OCI-LY7 (cell line): ENCODE data around the gene CLMP. TPM values are rescaled to one million over a fixed set of nuclear protein-coding genes. Genes with fewer than 3 reads are reported as not detected.
A peak's percentile ranks its signal among the peaks of the same experiment; 100 is the strongest.
"Not testable (repeated sequence)": the region's sequence is repeated elsewhere in the genome, so short reads cannot be mapped to it uniquely, and the experiment has no call there.

Experiments used
- BruUV-seq: library from RNA; stranded (reverse); fragments of 400-500 nt; replicated peaks from 2 replicates; lab custom pipeline; 2021; lab: Mats Ljungman, UMichigan
- CTCF ChIA-PET: fragments of 300-600 bp; sonication (Branson Sonifier 250); formaldehyde crosslinking; loops from one replicate; lab custom pipeline; 2022; ENCODE audit warnings: antibody characterized with exemption; ENCODE audit not compliant: unreplicated experiment; lab: Charles Lee
- POLR2A ChIA-PET: fragments of 300-600 bp; sonication (Branson Sonifier 250); formaldehyde crosslinking; loops from one replicate; lab custom pipeline; 2022; ENCODE audit warnings: antibody characterized with exemption; lab: Charles Lee
- DNase-seq: peaks from one replicate; pipeline ENCODE4 v3.0.0-alpha.2; 2015; ENCODE audit warnings: low spot score
- H2AFZ ChIP-seq: fragments of 200-600 bp; sonication (generic), shearing (Covaris generic); 2 replicates; pipeline ENCODE4 v1.6.1; 2014; ENCODE audit warnings: mild to moderate bottlenecking, antibody characterized with exemption, low read length, moderate library complexity
- H3K27ac ChIP-seq: fragments of 200-600 bp; sonication (generic); 2 replicates; pipeline ENCODE4 v1.5.1; 2014; ENCODE audit warnings: mixed run types, low read depth, mild to moderate bottlenecking, moderate library complexity, low read length, inconsistent platforms; ENCODE audit not compliant: poor library complexity, severe bottlenecking
- H3K36me3 ChIP-seq: fragments of 200-600 bp; sonication (generic); 2 replicates; pipeline ENCODE4 v1.6.1; 2014; ENCODE audit warnings: mild to moderate bottlenecking, antibody characterized with exemption, low read length, moderate library complexity, mixed read lengths; ENCODE audit not compliant: insufficient read depth
- H3K4me1 ChIP-seq: fragments of 200-600 bp; sonication (generic); 2 replicates; pipeline ENCODE4 v1.5.1; 2014; ENCODE audit warnings: mild to moderate bottlenecking, low read length; ENCODE audit not compliant: insufficient read depth, poor library complexity, severe bottlenecking
- H3K4me2 ChIP-seq: fragments of 200-600 bp; sonication (generic); 2 replicates; pipeline ENCODE4 v1.6.1; 2014; ENCODE audit warnings: mild to moderate bottlenecking, low read length
- H3K4me3 ChIP-seq: fragments of 200-600 bp; sonication (generic); 2 replicates; pipeline ENCODE4 v1.5.1; 2014; ENCODE audit warnings: mild to moderate bottlenecking, low read depth, low read length; ENCODE audit not compliant: poor library complexity, severe bottlenecking
- H3K79me2 ChIP-seq: fragments of 200-600 bp; sonication (generic); 2 replicates; pipeline ENCODE4 v1.6.1; 2016; ENCODE audit warnings: low read depth, mild to moderate bottlenecking, low read length, moderate library complexity, mixed read lengths; ENCODE audit not compliant: insufficient read depth
- H3K9me2 ChIP-seq: fragments of 200-600 bp; sonication (generic); 2 replicates; pipeline ENCODE4 v1.6.1; 2016; ENCODE audit warnings: mild to moderate bottlenecking, low read length, mixed read lengths; ENCODE audit not compliant: insufficient read depth
- H3K9me3 ChIP-seq: fragments of 200-600 bp; sonication (generic); 2 replicates; pipeline ENCODE4 v1.6.1; 2014; ENCODE audit warnings: mild to moderate bottlenecking, mixed run types, low read length, mixed read lengths
- H4K20me1 ChIP-seq: fragments of 200-600 bp; sonication (generic); 2 replicates; pipeline ENCODE4 v1.6.1; 2014; ENCODE audit warnings: mild to moderate bottlenecking, antibody characterized with exemption, low read length, moderate library complexity, mixed read lengths; ENCODE audit not compliant: insufficient read depth
- CTCF ChIP-seq: fragments of 200-600 bp; sonication (generic); conservative IDR thresholded peaks from 2 replicates; pipeline ENCODE4 v1.5.1; 2014; ENCODE audit warnings: mild to moderate bottlenecking, antibody characterized with exemption, low read length, moderate library complexity, mixed read lengths
- EZH2phosphoT487 ChIP-seq: fragments of 200-600 bp; sonication (generic); IDR thresholded peaks from 2 replicates; pipeline ENCODE4 v1.6.1; 2018; ENCODE audit warnings: low read depth, borderline replicate concordance, mild to moderate bottlenecking, mixed run types, antibody characterized with exemption, low read length, moderate library complexity, mixed read lengths
- intact Hi-C: fragments of 100-400 bp; cut with micrococcal nuclease; formaldehyde crosslinking; loops from one replicate; pipeline ENCODE4 v1.10.0; 2022; ENCODE audit not compliant: unreplicated experiment
- total RNA-seq, 2 experiments: library from RNA; depleted of rRNA in 1 of 2; stranded (reverse); fragments of >200 nt in 1 of 2; shearing (Covaris generic) in 1 of 2; gene quantifications; 2 replicates each; pipeline ENCODE4 v1.2.3, GENCODE V29; 2014 to 2022

Gene CLMP
- total RNA-seq, 2 experiments from 2014 or later, result not detected

GRCh38 chr11:123061403-123062157 lies 133.5 kb downstream of the CLMP start, which contains the start of gene HSPA8:
TSS of gene HSPA8 (minus strand) at chr11:123062136. CDS start at chr11:123061324, 812 bp downstream.
- peak within 1 kb of the TSS; percentile 96 for H3K4me3 ChIP-seq
- peaks cover 53% of the 10 kb centered on the region for H3K36me3 ChIP-seq
- no peak for TF ChIP-seq CTCF
- peaks cover 60% of the 10 kb centered on the region for H3K4me1 ChIP-seq
- BruUV-seq, result no TSS peak
- H2AFZ ChIP-seq, result no peak within 1 kb of the TSS; the same call in 1 of the 2 replicates
- POLR2A ChIA-PET, result interaction anchor here (0.6 to 1.2 kb wide), 10 partner anchors 7 to 404 kb away, joined by 3 to 5 read pairs (median 4); no protein-coding TSS in a partner anchor
- H4K20me1 ChIP-seq, result peaks cover 50% of the 10 kb centered on the region
- H3K9me3 ChIP-seq, result no peaks in the 10 kb centered on the region
- H3K9me2 ChIP-seq, result no peaks in the 10 kb centered on the region
- H3K4me2 ChIP-seq, result peak within 1 kb of the TSS; percentile 94
- intact Hi-C loops, result loop anchor here (5.0 to 10.0 kb wide), 3 partner anchors 201 to 404 kb away; partner anchors contain the start of gene UBASH3B
- CTCF ChIA-PET, result interaction anchor here (0.6 to 1.0 kb wide), 3 partner anchors 14 to 427 kb away, joined by 3 to 6 read pairs (median 4); no protein-coding TSS in a partner anchor
- peak within 1 kb of the TSS; percentile 92 for H3K27ac ChIP-seq
- peaks cover 84% of the 10 kb centered on the region for H3K79me2 ChIP-seq
- DNase-seq, result peak; percentile 59

- POLR2A ChIA-PET, result interaction anchor here (1.0 to 1.5 kb wide), 4 partner anchors 9 to 304 kb away, joined by 3 to 7 read pairs (median 3); no protein-coding TSS in a partner anchor
- peaks cover 65% of the 10 kb centered on the region for H3K36me3 ChIP-seq
- no peak overlapping the region for H2AFZ ChIP-seq
- intact Hi-C loops, result loop anchor here (5.0 to 10.0 kb wide), 3 partner anchors 202 to 403 kb away; partner anchors contain the start of gene UBASH3B
- no peaks in the 10 kb centered on the region for H3K9me3 ChIP-seq
- H3K27ac ChIP-seq, result peak overlapping the region; percentile 92
- peak overlapping the region; percentile 94 for H3K4me2 ChIP-seq
- no peaks in the 10 kb centered on the region for H3K9me2 ChIP-seq
- peaks cover 78% of the 10 kb centered on the region for H3K79me2 ChIP-seq
- DNase-seq, result peak; percentile 42
- TF ChIP-seq CTCF (no peak), EZH2phosphoT487 (no peak)
- peaks cover 51% of the 10 kb centered on the region for H4K20me1 ChIP-seq
- peak overlapping the region; percentile 96 for H3K4me3 ChIP-seq
- CTCF ChIA-PET, result no interaction called here
- BruUV-seq, result no TSS peak
- H3K4me1 ChIP-seq, result peaks cover 56% of the 10 kb centered on the region
Measured at GRCh38 chr11:123060277-123061000, 134.6 kb downstream of the CLMP start.

GRCh38 chr11:123059041-123059920 lies 135.8 kb downstream of the CLMP start:
- DNase-seq, BruUV-seq, CTCF ChIA-PET, H2AFZ ChIP-seq, H3K9me3 ChIP-seq, H3K9me2 ChIP-seq, intact Hi-C loops: not testable (repeated sequence)
- H3K79me2 ChIP-seq, result peaks cover 66% of the 10 kb centered on the region
- H3K27ac ChIP-seq, result peak overlapping the region; percentile 92
- peak overlapping the region; percentile 96 for H3K4me3 ChIP-seq
- peaks cover 51% of the 10 kb centered on the region for H4K20me1 ChIP-seq
- H3K4me1 ChIP-seq, result peaks cover 46% of the 10 kb centered on the region
- peaks cover 76% of the 10 kb centered on the region for H3K36me3 ChIP-seq
- H3K4me2 ChIP-seq, result peak overlapping the region; percentile 94
- POLR2A ChIA-PET, result interaction anchor here (0.9 to 1.5 kb wide), 3 partner anchors 10 to 24 kb away, joined by 3 to 7 read pairs (median 4); no protein-coding TSS in a partner anchor
